GM06990 (cell line): Measurements from ENCODE around the gene SIGLEC14.
A peak's percentile ranks its signal among the peaks of the same experiment; 100 is the strongest.

Experiments
- DNase-seq: peaks from one replicate; pipeline ENCODE4 v3.0.0-alpha.2; 2011; ENCODE audit not compliant: insufficient read length; ENCODE audit errors: extremely low read depth
- H3K27me3 ChIP-seq: replicated peaks from 2 replicates; pipeline ENCODE4 v1.6.0; 2011; ENCODE audit warnings: low read length; ENCODE audit not compliant: control insufficient read depth, insufficient read depth
- H3K36me3 ChIP-seq: 2 replicates; pipeline ENCODE4 v1.5.1; 2011; ENCODE audit warnings: low read length; ENCODE audit not compliant: control insufficient read depth, insufficient read depth
- H3K4me3 ChIP-seq: replicated peaks from 2 replicates; pipeline ENCODE4 v1.5.1; 2011; ENCODE audit warnings: low read depth, mild to moderate bottlenecking, control low read depth, low read length
- TF ChIP-seq, protein P1 (sequence below): IDR thresholded peaks from 2 replicates; pipeline ENCODE4 v1.5.1; 2011; ENCODE audit warnings: low read length, control low read depth, mild to moderate bottlenecking, inconsistent platforms; ENCODE audit not compliant: insufficient read depth, poor library complexity, severe bottlenecking

SIGLEC14 gene

DNA sequence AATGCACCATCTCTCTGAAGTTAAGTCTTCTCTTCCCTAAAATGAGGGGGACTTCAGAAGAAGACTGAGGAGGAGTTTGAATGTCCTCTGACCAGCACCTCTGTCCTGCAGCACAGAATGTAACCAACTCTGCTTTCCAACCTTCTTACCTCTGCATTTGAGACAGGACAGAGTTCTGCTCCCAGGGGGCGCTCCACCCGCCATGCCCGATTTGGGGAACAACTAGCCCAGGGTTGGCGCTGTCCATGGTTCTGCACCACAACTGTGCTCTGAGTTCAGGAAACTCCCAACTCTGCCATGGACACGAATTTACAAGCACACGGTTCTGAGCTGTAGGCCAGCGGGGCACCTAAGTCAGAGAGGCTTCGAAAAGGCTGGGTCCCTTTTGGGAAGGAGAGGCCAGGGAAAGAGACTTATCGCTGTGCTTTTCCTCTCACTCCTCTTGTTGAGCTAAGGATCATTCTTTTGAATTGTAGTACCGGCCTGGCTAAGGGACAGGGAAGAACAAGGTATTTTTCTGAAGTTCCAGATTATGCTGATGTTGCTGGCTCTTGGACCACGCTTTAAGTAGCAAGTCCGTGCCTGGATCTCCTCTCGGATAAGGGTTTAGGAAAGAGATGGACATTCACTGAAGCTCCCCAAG lies 38.6 kb downstream of the SIGLEC14 start:
- Histone ChIP-seq H3K36me3 (no peaks in the 10 kb centered on the region), H3K4me3 (no peak overlapping the region), H3K27me3 (no peaks in the 10 kb centered on the region)
- DNase-seq: peak; percentile 59
- TF ChIP-seq, protein P1, sequence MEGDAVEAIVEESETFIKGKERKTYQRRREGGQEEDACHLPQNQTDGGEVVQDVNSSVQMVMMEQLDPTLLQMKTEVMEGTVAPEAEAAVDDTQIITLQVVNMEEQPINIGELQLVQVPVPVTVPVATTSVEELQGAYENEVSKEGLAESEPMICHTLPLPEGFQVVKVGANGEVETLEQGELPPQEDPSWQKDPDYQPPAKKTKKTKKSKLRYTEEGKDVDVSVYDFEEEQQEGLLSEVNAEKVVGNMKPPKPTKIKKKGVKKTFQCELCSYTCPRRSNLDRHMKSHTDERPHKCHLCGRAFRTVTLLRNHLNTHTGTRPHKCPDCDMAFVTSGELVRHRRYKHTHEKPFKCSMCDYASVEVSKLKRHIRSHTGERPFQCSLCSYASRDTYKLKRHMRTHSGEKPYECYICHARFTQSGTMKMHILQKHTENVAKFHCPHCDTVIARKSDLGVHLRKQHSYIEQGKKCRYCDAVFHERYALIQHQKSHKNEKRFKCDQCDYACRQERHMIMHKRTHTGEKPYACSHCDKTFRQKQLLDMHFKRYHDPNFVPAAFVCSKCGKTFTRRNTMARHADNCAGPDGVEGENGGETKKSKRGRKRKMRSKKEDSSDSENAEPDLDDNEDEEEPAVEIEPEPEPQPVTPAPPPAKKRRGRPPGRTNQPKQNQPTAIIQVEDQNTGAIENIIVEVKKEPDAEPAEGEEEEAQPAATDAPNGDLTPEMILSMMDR: peak; percentile 82

DNA sequence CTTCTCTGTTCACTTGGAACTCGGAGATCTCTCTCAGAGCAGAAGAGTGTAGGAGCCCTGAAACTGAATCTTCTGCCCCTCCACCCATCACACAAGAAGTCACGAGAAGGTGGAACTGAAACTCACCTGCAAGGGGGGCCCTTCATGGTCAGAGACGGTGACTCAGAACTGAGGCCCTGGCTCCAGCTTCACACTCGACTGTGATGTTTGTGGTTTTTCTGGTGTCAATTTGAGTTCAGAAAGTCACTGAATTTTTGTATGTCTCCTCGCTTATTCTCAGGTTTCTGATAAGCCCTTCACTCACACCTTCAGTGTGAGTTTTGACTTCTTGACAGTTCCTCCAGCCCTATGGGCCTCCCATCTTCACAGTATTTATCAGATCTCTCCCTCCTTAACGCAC lies 39.5 kb downstream of the SIGLEC14 start:
- H3K27me3 ChIP-seq: no peaks in the 10 kb centered on the region
- TF ChIP-seq, protein P1: no peak
- no peaks in the 10 kb centered on the region for H3K36me3 ChIP-seq
- H3K4me3 ChIP-seq: no peak overlapping the region
- peak; percentile 81 for DNase-seq

DNA sequence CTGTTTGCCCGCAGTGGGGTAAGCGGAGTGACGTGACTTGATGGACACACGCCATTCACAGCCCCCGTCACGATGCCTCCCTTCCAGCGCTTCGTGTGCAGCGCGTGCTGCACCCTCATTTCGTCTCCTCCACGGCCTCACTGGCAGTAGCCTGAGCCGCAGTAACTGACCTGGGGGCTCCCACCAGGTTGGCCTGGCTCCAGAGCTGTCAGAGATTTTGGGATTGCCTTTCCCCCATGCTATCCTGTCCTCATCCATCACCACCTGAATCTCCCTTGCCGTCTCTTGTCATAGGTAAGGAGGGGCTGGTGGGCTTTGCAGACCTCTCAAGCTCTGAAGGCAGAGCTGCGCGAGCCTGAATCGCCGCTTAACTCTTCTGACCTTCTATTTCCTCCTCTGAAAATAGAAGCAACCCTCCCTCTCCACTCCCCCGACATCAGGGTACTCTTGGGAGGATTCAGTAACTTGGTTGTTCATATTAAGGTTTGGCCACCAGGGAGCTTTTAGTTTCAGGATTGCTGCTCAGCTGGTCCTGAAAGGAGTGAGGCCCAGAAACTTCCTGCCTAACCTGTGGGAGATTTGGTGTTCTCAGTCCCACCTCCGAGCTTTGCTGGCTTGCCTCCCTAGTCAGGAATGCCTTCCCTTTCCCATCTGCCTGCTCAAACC lies 44.3 kb downstream of the SIGLEC14 start:
- Histone ChIP-seq H3K36me3 (no peaks in the 10 kb centered on the region), H3K27me3 (no peaks in the 10 kb centered on the region), H3K4me3 (peak overlapping the region; percentile 36)
- TF ChIP-seq, protein P1: no peak
- DNase-seq: peak; percentile 35

DNA sequence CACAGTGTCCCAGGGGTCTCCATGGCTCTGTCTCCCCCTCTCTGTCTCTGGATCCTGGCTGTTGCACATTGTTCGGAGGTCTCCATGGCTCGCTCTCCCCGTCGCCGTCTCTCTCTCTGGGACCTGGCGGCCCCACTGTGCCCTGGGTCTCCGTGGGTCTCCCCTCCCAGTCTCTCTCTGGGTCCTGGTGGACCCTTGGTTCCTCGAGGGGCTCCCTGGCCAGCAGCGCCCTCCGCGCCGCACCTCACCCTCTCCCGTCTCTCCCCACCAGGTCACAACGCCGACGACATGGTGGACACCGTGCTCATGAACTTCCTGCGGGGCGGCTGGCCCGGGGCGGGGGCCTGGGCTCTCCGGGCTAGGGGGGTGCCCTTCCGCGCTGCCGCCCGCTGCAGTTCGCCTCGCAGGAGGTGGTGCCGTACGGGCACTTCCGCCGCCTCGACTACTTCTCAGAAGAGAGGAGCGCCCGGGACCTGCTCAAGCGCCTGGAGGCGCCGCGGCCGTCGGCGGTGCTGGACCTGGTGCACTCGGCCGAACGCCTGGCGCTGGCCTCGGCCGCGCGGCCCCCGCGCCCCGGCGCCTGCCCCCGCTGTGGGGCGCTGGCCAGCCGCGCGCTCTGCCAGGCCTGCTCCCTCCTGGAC lies 45.6 kb downstream of the SIGLEC14 start:
- DNase-seq: peak; percentile 48
- no peaks in the 10 kb centered on the region for H3K27me3 ChIP-seq
- no peaks in the 10 kb centered on the region for H3K36me3 ChIP-seq
- peak overlapping the region; percentile 37 for H3K4me3 ChIP-seq
- TF ChIP-seq, protein P1: peak; percentile 11

DNA sequence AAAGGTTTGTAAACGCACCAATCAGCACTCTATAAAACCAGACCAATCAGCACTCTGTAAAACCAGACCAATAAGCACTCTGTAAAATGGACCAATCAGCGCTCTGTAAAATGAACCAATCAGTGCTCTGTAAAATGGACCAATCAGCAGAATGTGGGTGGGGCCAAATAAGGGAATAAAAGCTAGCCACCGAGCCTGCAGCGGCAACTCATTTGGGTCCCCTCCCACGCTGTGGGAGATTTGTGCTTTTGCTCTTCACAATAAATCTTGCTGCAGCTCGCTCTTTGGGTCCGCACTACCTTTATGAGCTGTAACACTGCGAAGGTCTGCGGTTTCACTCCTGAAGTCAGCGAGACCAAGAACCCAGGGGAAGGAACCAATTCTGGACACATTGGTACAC lies 47.5 kb downstream of the SIGLEC14 start:
- no peaks in the 10 kb centered on the region for H3K36me3 ChIP-seq
- TF ChIP-seq, protein P1: no peak
- DNase-seq: no peak
- H3K4me3 ChIP-seq: no peak overlapping the region
- no peaks in the 10 kb centered on the region for H3K27me3 ChIP-seq
